ENCODE measurements around the gene PTPRE.

Gene PTPRE, protein sequence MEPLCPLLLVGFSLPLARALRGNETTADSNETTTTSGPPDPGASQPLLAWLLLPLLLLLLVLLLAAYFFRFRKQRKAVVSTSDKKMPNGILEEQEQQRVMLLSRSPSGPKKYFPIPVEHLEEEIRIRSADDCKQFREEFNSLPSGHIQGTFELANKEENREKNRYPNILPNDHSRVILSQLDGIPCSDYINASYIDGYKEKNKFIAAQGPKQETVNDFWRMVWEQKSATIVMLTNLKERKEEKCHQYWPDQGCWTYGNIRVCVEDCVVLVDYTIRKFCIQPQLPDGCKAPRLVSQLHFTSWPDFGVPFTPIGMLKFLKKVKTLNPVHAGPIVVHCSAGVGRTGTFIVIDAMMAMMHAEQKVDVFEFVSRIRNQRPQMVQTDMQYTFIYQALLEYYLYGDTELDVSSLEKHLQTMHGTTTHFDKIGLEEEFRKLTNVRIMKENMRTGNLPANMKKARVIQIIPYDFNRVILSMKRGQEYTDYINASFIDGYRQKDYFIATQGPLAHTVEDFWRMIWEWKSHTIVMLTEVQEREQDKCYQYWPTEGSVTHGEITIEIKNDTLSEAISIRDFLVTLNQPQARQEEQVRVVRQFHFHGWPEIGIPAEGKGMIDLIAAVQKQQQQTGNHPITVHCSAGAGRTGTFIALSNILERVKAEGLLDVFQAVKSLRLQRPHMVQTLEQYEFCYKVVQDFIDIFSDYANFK

DNA sequence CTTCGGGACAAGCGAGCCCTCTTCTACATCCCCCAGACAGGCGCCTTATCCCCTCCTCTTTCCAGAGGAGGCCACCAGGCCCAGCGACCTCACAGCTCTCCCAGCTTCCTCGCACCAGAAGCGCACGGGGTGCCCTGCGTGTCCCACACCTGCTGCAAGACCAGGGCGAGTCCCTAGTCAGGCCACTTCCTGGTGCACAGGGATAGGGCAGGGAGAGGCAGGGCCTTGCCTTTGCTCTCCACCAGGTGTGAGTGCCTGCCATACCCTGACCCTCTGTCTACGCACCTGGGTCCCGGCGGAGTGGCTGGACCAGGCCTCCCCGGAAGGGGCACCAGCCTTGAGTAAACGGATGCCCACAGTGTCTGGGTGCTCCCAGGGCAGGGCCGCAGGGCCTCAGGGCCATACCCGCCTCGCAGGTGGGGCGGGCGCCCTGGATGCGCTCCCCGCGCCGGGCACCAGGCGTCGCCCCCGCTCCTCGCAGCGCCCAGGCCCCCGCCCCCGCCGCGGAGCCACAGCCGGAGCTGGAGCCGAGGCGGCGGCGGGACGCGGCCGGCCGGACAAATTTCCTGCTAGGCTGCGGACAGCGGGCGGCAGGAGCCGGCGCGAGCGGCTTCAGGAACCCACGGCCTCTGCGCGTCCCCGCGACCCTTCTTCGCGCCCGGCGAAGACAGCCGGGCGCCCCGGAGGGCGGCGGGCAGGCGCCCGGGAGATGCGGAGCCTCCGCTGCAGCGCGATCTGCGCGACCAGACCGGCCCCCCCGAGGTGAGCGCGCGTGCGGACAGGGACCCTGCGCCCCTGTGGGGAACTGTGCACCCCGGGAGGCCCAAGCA, at the start of gene PTPRE:
TSS of gene PTPRE (plus strand) at position 556 of the 830 bp plus-strand sequence. CDS start 133,779 bp downstream, outside the sequence.
- DNase-seq = peak; percentile 65 to 80

- DNase-seq = no peak
These were observed 46.3 kb upstream of the PTPRE start for GRCh38 chr10:127860592-127860991.

GRCh38 chr10:127863231-127863825, 43.6 kb upstream of the PTPRE start:
- no peak for DNase-seq

DNA sequence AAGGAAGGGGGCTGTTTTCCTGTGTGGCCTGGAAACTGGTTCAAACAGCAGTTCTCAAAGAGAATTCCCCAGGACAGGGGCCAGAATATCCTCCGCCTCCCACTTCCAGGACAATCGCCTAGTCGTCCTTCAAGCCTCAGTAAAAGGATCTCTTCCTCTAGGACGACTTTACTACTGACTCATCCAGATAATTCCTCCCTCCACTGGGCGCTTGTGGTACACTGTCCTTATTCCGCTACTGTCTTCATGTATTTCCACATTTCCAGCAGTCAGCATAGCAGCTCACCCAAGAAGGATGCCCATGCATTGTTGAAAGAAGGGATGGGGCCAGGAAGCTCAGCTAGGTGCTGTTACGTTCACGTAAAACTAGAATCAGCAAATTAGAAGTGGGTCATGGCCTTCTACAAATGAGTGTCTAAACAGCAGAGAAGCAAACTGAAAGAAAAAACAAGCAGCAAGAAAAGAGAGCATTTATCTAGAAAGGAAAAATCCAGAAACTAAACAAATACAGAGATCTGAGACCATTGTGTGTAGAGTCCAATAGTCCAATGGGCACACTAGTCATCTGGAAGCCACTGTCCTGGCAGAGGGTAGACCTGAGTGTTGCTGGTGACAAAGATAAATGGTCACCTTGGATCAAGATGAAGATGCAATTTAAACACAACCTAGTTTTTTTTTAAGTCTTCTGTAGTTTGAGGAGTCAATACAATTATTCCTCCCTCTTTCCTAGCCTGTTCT, 40.5 kb upstream of the PTPRE start:
- DNase-seq = no peak

DNA sequence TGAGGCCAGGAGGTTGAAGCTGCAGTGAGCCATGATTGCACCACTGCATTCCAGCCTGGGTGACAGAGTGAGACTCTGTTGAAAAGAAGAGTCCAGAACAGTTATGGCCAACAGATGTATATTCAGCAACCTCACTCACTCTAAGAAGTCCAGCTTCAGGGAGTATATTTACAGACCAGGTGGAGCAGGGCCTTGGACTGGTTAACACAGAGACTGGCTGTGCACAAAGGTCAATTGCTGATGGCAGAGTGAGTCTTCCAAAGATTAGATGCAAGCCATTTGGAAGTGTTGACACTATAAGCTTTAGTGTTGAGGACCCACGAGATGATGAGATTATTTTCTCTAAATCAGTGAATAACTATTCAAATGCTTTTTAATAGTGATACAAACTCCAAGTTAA, 39.1 kb upstream of the PTPRE start:
- DNase-seq = no peak

DNA sequence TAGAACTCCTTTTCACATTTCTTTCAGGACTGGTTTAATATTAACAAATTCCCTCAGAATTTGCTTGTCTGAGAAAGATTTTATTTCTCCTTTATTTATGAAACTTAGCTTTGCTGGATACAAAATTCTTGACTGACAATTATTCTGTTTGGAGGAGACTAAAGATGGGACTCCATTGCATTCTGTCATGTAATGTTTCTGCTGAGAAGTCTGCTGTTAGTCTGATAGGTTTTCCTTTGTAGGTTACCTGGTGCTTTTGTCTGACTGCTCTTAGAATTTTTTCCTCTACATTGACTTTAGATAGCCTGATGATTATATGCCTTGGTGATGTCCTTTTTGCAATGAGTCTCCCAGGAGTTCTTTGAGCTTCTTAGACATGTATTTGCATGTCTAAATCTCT, 37.6 kb upstream of the PTPRE start:
- DNase-seq = no peak

- no peak for DNase-seq
These were observed 35.3 kb upstream of the PTPRE start for GRCh38 chr10:127871631-127872010.

- no peak for DNase-seq
These were observed 34.7 kb upstream of the PTPRE start for GRCh38 chr10:127872011-127872761.

DNA sequence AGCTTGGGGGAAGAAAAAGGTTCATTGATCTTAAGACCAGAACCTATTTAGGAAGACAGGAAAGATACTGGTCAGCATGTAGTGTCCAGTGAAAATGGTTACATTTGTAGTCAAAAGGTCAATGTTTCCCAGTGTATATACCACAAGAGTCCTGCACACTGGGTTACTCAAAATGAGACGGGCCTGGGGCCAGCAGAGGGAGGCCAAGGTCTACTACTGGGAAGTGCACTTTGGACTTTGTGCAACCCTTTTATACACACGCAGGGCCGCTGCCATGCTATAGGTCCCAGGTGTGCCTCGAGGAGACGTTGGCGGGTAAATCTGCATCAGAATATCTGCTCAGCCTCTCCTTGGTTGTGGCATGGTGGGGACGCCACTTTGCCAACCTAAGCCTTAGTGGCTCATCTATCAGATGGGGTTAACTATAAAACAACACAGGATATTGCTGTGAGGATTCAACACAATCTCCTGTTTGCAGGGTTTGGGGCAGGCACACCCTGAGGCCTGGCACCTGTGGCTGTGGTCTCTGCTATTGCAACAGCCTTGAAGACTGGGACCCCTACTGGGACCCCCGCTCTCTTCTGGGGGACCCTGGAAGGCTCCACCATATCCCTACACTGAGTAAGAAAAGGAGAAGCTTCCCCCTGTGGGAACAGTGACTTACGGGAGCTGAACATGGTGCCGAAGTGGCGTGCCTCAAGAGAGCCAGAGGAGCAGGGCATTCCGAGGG, 33.9 kb upstream of the PTPRE start:
- DNase-seq = no peak

DNA sequence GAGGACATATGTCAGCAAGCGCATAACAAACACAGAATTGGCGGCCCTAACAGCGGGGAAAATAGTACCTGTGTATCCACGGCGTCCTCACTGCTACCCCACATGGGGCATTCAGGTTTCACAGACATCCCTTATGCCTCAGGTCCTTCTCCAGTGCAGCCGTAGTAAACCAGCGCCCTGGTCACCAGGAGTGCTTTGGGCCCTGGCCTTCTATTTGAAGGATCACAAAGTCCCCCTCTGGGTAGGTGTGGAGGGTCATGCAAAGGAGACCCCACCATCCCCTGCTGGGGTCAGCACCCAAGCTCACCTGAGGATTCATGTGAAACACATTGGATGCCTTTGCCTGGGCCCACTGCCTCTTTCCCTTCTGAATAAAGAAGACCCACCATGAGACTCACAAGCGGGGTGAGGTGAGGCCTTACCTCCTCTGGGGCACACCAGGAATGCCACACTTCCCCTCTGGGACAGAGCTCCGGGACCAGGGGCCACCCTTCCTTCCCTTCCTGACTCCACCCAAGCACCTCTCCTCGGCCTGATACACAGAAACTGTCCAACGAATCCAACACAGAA, 32.9 kb upstream of the PTPRE start:
- no peak for DNase-seq

GRCh38 chr10:127874671-127875448, 32.0 kb upstream of the PTPRE start:
- no peak for DNase-seq

- no peak for DNase-seq
These were observed 31.5 kb upstream of the PTPRE start for GRCh38 chr10:127875449-127875765.

GRCh38 chr10:127875916-127876315, 31.0 kb upstream of the PTPRE start:
- no peak for DNase-seq

DNA sequence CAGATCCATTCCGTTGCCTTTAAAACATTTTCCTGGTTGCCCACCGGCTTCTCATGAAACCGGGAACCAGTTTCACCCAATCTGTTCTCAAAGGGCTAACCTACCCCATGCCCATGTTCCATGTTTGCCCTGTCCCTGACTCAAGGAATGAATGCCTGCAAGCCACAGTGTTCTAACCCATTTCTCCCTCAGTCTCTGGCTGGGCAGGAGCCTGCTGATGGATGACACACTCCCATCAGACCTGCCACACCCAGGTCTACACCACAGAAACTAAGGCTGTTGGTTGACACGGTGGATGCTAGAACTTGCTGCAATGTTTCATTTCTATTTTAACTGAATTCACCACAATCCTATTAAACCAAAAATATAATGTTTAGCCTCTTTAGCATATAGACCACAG, 29.8 kb upstream of the PTPRE start:
- no peak for DNase-seq

DNA sequence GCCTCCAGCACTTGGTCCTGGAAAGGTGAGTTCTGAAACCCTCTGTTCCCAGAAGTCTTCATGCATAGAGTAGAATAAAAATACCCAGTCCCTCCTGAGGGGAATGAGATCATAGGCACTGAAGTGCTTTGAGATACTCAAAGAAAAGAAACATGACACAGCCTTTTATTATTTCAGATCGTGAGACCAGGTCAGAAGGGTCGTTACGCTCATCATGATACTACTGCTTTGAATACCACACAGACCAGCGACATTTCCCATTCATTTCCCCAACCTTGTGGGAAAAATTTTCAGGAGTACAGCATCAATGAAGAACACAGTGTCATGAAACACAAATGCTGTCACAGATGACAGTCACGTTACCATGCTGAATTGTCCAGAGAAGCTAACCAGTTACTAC, 29.2 kb upstream of the PTPRE start:
- DNase-seq = no peak

DNA sequence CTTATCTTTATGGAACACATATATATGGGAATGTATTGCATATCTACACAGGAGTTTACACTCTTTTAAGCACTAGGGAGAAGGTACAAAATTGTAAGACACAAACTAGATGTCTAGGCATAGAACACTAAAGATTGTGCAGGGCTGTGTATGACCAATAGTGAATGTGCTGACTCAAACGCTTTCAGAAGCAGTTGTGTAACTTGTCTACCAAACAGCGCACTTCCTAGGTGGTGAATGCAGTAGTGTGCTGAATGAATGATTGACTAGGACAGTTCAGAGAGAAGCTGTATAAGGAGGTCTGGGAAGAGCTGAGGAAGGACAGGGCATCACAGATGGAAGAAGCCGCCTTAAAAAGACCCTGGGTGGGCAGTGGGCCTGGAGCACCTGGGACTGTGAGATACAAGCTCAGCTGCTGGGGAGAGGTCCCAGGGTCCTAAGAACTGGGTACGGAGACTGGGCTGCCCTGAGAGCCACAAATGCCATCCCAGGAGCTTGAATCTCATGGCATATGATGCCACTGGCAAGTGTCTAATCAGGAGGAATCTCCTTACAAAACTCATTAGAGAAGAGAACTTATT, 28.3 kb upstream of the PTPRE start:
- no peak for DNase-seq

GRCh38 chr10:127880557-127880956, 26.3 kb upstream of the PTPRE start:
- DNase-seq = no peak

GRCh38 chr10:127881262-127881661, 25.6 kb upstream of the PTPRE start:
- DNase-seq = no peak

- DNase-seq = no peak
These were observed 24.5 kb upstream of the PTPRE start for GRCh38 chr10:127882391-127882790.

Measured in stimulated activated CD4-positive, alpha-beta T cell treated with anti-CD3 and anti-CD28 coated beads, Interleukin-4, amount 100 ng/mL, for 4 hours (primary cell).